ENCODE data around the gene SRSF8. TPM values are rescaled to one million over a fixed set of nuclear protein-coding genes. Genes with fewer than 3 reads are reported as not detected.

Gene SRSF8
- total RNA-seq, 2 donors from 2014 or later: 16.3 to 20.1 TPM

DNA sequence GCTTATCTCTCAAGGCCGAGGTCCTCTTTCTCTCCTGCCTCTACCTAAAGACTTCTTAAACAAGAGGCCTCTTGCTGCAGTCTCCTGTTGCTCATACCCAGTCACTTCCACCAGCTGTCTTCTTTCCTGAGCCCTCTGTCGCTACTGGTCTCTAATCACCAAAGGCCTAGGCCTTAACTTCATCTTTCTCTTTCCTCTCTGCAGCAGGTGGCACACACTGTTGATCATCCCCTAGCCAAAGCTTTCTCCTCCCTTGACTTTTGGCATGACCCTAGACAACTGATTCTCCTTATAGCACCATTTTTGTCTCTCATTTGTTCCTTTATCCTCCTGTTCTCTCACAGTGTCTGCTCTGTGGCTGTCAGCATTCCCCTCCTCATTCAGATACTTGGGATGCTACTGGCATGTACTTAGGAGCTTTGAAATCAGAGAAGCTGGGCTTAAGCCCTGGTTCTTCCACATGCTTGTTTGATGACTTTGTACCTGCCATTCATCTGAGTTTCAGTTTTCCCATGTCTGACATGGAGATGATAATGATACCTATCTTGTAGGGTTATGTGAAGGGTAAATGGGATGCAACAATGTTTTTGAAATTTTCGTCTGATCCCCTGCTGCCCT is 45.3 kb downstream of the SRSF8 start:
- H3K36me3 Mint-ChIP-seq (ENCODE audit: low read depth): no peaks in the 10 kb centered on the region
- no peak for DNase-seq
- TF ChIP-seq, protein P1, sequence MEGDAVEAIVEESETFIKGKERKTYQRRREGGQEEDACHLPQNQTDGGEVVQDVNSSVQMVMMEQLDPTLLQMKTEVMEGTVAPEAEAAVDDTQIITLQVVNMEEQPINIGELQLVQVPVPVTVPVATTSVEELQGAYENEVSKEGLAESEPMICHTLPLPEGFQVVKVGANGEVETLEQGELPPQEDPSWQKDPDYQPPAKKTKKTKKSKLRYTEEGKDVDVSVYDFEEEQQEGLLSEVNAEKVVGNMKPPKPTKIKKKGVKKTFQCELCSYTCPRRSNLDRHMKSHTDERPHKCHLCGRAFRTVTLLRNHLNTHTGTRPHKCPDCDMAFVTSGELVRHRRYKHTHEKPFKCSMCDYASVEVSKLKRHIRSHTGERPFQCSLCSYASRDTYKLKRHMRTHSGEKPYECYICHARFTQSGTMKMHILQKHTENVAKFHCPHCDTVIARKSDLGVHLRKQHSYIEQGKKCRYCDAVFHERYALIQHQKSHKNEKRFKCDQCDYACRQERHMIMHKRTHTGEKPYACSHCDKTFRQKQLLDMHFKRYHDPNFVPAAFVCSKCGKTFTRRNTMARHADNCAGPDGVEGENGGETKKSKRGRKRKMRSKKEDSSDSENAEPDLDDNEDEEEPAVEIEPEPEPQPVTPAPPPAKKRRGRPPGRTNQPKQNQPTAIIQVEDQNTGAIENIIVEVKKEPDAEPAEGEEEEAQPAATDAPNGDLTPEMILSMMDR (conservative IDR thresholded peaks at IDR 0.05): no peak
- peaks cover 3% of the 10 kb centered on the region for H3K27me3 Mint-ChIP-seq (ENCODE audit: insufficient read depth)
- Histone ChIP-seq H3K4me1 (ENCODE audit: control insufficient read depth, insufficient read depth, low read length) (no peaks in the 10 kb centered on the region), H3K27me3 (ENCODE audit: control insufficient read depth, insufficient read depth, low read length, poor library complexity, severe bottlenecking) (no peaks in the 10 kb centered on the region), H3K27ac (ENCODE audit: low read depth, low read length) (no peak overlapping the region), H3K36me3 (ENCODE audit: control insufficient read depth, insufficient read depth, low read length) (no peaks in the 10 kb centered on the region), H3K9me3 (ENCODE audit: control insufficient read depth, low read length) (no peaks in the 10 kb centered on the region), H3K9ac (ENCODE audit: extremely low read depth, low read length, poor library complexity, severe bottlenecking) (no peak overlapping the region), H3K4me3 (ENCODE audit: low read length) (no peak overlapping the region)
- H3K4me3 Mint-ChIP-seq: no peak overlapping the region
- no peaks in the 10 kb centered on the region for H3K9me3 Mint-ChIP-seq
- no peak overlapping the region for H3K27ac Mint-ChIP-seq
- 84 to 92% methylated on average over 3 of the region's 3 CpGs for WGBS, 2 experiments (ENCODE audit: insufficient coverage in 1 of 2, insufficient read length in 1 of 2)
- peaks cover 19% of the 10 kb centered on the region for H3K4me1 Mint-ChIP-seq

DNA sequence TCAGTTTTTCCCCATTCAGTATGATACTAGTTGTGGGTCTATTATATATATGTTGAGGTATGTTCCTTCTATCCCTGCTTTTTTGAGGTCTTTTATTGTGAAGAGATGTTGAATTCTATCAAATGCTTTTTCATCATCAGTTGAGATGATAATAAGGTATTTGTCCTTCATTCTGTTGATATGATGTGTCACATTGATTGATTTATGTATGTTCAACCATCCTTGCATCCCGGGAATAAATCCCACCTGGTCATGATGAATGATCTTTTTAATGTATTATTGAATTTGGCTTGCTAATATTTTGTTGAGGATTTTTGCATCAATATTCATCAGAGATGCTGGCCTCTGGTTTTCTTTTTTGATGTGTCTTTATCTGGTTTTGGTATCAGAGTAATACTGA is 48.9 kb downstream of the SRSF8 start:
- Histone ChIP-seq H3K4me1 (ENCODE audit: control insufficient read depth, insufficient read depth, low read length) (no peaks in the 10 kb centered on the region), H3K9me3 (ENCODE audit: control insufficient read depth, low read length) (no peaks in the 10 kb centered on the region), H3K27ac (ENCODE audit: low read depth, low read length) (no peak overlapping the region), H3K36me3 (ENCODE audit: control insufficient read depth, insufficient read depth, low read length) (no peaks in the 10 kb centered on the region), H3K4me3 (ENCODE audit: low read length) (no peak overlapping the region), H3K27me3 (ENCODE audit: control insufficient read depth, insufficient read depth, low read length, poor library complexity, severe bottlenecking) (no peaks in the 10 kb centered on the region), H3K9ac (ENCODE audit: extremely low read depth, low read length, poor library complexity, severe bottlenecking) (no peak overlapping the region)
- H3K27me3 Mint-ChIP-seq (ENCODE audit: insufficient read depth): peaks cover 4% of the 10 kb centered on the region
- H3K36me3 Mint-ChIP-seq (ENCODE audit: low read depth): no peaks in the 10 kb centered on the region
- WGBS, 2 experiments (ENCODE audit: insufficient coverage in 1 of 2, insufficient read length in 1 of 2): 97 to 100% methylated on average over 1 of the region's 1 CpG
- TF ChIP-seq, protein P1 (conservative IDR thresholded peaks at IDR 0.05): no peak
- H3K9me3 Mint-ChIP-seq: no peaks in the 10 kb centered on the region
- no peak overlapping the region for H3K27ac Mint-ChIP-seq
- DNase-seq: no peak
- no peak overlapping the region for H3K4me3 Mint-ChIP-seq
- H3K4me1 Mint-ChIP-seq: no peaks in the 10 kb centered on the region

DNA sequence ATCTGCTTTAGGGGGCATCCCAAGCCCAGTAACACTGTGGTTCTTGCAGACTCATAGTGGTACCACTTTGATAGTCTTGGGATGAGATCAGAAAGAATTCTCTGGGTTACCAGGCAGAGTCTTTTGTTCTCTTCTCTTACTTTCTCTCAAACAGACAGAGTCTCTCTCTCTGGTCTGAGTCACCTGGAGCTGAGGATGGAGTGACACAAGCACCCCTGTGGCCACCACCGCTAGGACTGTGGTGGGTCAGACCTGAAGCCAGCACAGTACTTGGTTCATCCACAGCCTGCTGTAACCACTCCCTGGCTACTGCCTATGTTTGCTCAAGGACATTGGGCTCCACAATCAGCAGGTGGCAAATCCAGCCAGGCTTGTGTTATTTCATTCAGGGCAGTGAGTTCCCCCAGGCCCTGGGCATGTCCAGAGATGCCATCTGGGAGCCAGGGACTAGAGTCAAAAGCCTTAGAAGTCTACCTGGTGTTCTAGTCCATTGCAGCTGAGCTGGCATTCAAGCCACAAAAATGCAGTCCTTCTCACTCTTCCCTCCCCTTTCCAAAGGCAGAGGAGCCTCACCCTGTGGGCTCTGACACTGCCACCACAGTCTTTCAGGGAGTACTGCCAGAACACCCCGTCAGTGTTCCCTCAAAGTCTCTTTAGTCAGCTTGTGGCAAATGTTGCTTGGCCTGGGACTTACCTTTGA is 52.8 kb downstream of the SRSF8 start:
- Histone ChIP-seq H3K4me1 (ENCODE audit: control insufficient read depth, insufficient read depth, low read length) (no peaks in the 10 kb centered on the region), H3K27me3 (ENCODE audit: control insufficient read depth, insufficient read depth, low read length, poor library complexity, severe bottlenecking) (no peaks in the 10 kb centered on the region), H3K9ac (ENCODE audit: extremely low read depth, low read length, poor library complexity, severe bottlenecking) (no peak overlapping the region), H3K9me3 (ENCODE audit: control insufficient read depth, low read length) (no peaks in the 10 kb centered on the region), H3K36me3 (ENCODE audit: control insufficient read depth, insufficient read depth, low read length) (no peaks in the 10 kb centered on the region), H3K4me3 (ENCODE audit: low read length) (no peak overlapping the region), H3K27ac (ENCODE audit: low read depth, low read length) (no peak overlapping the region)
- TF ChIP-seq, protein P1 (conservative IDR thresholded peaks at IDR 0.05): no peak
- WGBS, 2 experiments (ENCODE audit: insufficient coverage in 1 of 2, insufficient read length in 1 of 2): 88 to 94% methylated on average over 2 of the region's 2 CpGs
- H3K4me1 Mint-ChIP-seq: peaks cover 4% of the 10 kb centered on the region
- peaks cover 4% of the 10 kb centered on the region for H3K27me3 Mint-ChIP-seq (ENCODE audit: insufficient read depth)
- no peak overlapping the region for H3K27ac Mint-ChIP-seq
- H3K4me3 Mint-ChIP-seq: no peak overlapping the region
- no peak for DNase-seq
- no peaks in the 10 kb centered on the region for H3K9me3 Mint-ChIP-seq
- H3K36me3 Mint-ChIP-seq (ENCODE audit: low read depth): no peaks in the 10 kb centered on the region

Other genes starting within 250 kb of the SRSF8 start
- gene CWC15, start 93.4 kb upstream of the SRSF8 start, total RNA-seq: 10 to 100 TPM; 73.9 to 81.4 TPM
- 1 to 10 TPM; 1.7 to 3.1 TPM for gene KDM4D, start 93.2 kb upstream of the SRSF8 start, total RNA-seq
- not detected for gene KDM4E, start 41.7 kb upstream of the SRSF8 start, total RNA-seq
- gene KDM4F, start 17.5 kb upstream of the SRSF8 start, total RNA-seq: not detected
- gene ENDOD1, start 22.9 kb downstream of the SRSF8 start, total RNA-seq: 1 to 10 TPM; 1.9 to 2.7 TPM
- gene SESN3, start 164.3 kb downstream of the SRSF8 start, total RNA-seq: 10 to 100 TPM; 33.6 to 43.1 TPM